Hematopoietic multipotent progenitor cell (in vitro differentiated cells): ENCODE data around the gene TMEM135. TPM values are rescaled to one million over a fixed set of nuclear protein-coding genes. Genes with fewer than 3 reads are reported as not detected.
"Not testable (repeated sequence)": the region's sequence is repeated elsewhere in the genome, so short reads cannot be mapped to it uniquely, and the experiment has no call there.

Experiments used
- DNase-seq, 3 donors: peaks; one replicate each; pipeline ENCODE4 v3.0.0-alpha.2; 2011 to 2015; ENCODE audit warnings: low read depth in 2 of 3, low spot score in 2 of 3
- total RNA-seq: library from RNA; depleted of rRNA; stranded (reverse); fragments of >200 nt; gene quantifications from one replicate; pipeline ENCODE4 v1.2.3, GENCODE V29; 2012

Gene TMEM135
- total RNA-seq, 1 donor = 8.3 TPM

DNA sequence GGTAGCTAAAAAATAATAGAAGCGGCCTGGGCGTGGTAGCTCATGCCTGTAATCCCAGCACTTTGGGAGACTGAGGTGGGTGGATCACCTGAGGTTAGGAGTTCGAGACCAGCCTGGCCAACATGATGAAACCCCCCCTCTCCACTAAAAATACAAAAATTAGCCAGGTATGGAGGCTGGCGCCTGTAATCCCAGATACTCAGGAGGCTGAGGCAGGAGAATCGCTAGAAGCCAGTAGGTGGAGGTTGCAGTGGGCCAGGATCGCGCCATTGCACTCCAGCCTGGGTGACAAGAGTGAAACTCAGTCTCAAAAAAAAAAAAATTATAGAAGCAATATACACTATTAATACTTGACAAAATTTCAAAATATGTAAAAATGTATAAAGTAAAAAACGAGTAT is 150.7 kb downstream of the TMEM135 start:
- not testable (repeated sequence) for DNase-seq

DNA sequence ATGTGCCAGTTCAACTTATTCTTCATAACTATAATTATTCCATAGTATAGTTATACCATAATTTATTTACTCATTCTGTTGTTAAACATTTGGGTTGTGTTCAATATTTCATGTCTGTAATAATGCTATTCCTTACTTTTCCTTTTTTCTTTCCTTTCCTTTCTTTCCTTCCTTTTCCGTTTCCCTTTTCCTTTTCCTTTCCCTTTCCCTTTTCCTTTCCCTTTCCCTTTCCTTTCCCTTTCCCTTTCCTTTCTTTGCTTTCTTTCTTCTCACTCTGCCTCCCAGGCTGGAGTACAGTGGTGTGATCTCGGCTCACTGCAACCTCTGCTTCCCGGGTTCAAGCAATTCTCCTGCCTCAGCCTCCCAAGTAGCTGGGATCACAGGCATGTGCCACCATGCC is 151.2 kb downstream of the TMEM135 start:
- not testable (repeated sequence) for DNase-seq

DNA sequence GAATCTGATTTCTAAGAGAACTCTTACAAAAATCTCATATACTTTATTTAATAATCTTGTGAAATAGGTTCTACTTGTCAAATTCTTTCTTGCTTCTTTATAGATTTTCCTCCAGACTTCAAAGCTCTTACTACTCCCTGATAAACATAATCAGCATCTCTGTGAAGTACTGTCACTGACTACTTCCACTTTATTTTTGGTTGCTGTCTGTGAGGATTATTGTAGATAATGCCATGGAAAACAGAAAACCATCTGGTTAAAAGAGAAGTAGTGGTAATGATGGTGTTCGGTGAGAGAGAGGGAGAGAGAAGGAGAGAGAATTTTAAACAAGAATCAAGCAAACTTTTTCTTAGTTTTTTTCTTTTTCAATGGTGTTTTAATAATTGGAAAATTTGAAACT is 152.3 kb downstream of the TMEM135 start:
- DNase-seq = no peak

DNA sequence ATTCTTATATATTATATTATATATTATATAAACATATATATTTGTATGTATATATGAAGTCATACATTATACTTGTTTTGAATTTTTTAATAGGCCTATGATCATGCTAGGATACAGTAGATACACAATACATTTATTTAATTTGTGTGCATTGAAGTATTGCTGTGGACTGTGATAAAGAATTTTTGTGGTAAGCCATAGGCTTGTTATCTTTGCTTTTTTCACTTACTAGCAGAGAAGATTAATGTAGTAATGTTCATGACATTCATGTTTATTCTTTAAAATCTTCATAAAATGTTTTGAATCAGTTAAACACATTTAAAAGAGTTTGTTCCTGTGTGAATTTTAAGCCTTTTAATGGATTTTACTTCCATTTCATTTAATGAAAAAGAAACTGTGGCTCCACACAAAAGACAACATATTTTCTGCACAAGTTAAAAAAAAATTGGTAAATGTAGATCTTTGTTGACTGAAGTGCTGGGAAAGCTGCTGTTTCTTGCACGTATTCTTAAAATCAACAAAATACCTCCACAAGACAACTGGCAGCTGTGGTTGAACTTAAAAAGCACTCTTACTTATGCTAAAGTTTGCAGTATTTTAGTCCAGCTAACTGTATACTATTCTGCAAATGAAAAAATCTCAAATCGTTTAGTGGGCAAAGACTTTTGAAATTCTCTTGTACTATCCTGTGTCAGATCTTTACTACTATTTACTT is 156.2 kb downstream of the TMEM135 start:
- DNase-seq = no peak

DNA sequence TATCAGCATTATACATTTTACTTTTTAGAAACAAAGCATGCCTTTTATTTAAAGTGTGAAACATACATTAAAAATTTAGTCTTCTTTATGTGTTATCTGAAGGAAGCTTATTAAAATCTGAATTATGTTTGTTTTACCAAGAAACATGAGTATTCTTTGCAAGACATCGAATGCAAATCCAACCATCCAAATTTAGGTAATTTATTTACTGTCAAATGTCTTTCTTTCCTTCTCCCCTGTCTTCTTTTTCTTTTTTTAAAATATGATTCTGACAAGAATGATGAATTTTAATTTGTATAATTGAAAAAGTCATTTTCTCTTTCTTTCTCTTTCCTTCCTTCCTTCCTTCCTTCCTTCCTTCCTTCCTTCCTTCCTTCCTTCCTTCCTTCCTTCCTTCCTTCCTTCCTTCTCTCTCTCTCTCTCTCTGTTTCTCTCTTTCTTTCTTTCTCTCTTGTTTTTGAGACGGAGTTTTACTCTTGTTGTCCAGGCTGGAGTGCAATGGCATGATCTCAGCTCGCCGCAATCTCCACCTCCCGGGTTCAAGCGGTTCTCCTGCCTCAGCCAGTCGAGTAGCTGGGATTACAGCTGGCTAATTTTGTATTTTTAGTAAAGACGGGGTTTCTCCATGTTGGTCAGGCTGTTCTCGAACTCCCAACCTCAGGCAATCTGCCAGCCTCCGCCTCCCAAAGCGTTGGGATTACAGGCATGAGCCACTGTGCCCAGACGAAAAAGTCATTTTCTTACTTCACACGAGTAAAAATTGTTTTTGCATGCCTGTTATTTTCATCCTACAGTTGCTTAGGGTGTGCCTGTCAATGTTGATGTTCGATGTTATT is 157.5 kb downstream of the TMEM135 start:
- DNase-seq = no peak

DNA sequence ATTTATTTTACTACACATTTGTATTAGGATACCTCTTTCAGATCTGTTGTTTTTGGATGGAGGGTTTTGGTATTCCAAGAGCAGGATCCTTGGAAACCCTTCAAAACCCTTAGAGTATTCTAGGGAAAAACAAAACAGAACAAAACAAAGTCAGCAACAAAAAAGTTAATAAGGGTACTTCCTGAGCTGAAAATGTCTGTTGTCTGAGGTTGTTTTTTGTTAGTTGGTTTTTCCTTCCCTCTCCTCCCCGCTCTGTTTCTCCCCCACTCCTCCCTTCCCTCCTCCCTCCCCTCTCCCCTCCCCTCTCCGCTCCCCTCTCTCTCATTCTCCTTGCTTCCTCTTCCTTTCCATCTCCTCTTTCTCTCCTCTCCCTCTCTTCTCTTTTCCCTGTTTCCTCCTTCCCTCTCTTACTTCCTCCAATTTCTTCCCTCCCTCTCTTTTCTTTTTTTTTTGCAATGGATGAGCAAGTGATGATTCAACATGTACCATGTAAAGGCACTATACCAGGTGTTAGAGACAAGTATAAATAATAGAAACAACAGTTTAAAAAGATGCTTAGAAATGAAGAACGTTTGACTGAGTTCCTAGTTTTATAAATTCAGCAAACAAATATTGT is 160.6 kb downstream of the TMEM135 start:
- DNase-seq = no peak

DNA sequence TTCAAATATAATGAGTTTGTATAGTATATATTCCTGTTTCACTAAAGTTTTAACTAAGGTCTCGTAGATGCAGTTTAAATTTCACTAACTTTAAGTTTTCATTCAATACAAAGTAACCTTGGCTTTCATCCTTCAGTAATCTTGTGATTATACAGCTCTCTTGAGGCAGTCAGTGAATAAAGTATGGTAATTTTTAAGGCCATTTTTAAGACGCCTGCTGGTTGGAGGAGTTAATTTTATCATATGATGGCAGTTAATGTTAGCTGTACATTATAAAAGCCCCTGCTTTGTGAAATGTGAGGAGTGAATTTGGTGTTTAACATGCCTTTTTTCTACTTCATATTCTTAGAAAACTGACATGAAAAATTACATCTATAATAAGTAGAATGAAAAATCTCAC is 163.6 kb downstream of the TMEM135 start:
- DNase-seq = no peak

DNA sequence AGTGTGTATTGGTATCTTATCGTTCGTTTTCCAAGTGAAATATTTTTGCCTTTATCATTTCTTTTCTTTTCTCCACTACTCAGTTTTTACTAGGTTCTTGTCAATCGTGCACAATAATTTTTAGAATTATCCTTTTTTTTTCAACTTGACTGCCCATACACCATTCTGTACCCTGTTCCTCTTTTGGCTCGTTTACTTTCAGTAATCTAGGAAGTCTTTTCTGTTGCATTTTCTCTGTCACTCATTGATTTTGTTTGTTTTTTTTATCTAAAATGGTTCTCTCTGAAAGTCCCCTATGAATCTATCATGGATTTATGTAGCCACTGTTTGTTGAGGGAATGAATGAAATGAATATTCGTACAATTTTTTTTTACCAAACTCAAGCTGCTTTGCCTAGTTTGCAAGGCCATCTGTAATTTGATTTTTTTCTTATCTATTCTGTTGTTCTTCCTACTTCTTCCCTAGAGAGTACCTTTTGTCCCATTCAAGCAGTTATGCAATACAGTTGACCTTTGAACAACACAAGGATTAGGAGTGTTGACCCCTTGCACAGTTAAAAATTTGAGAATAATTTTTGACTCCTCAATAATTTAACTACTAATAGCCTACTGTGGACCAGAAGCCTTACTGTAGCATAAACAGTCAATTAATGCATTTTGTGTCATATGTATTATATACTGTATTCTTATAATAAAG is 166.3 kb downstream of the TMEM135 start:
- no peak for DNase-seq

DNA sequence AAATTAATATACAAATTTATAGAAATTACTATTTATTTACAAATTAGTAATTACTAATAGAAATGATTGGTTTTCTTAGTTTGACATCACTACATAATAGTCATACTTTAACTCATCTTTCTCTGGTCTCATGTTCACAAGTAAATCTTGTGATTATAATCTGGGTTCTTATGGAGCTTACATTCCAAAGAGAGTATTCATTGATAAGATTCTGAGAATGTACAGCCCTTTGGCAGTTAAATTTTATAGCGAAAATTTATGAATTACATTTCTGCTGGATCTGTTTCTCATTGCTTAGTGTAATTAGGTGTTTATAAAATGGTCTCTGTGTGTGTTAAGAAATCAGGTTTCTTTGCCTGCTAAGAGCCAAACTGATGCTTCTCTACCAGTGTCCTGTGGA is 175.2 kb downstream of the TMEM135 start:
- DNase-seq = no peak

DNA sequence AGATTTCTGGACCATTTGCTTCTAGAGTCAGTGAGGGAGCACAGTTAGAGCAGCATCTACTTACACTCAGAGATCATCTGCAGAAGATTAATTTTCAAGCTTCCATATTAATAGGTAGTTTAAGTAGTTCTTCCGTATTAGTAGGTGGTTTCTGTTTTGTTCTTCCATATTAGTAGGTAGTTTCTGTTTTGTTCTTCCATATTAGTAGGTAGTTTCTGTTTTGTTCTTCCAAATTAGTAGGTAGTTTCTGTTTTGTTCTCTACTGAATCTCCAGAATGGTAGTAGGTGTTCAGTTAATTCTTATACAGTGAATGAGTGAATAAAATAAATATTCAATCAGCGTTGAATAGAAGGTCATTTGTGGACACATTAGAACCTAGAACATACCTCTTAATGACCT is 175.7 kb downstream of the TMEM135 start:
- no peak for DNase-seq

DNA sequence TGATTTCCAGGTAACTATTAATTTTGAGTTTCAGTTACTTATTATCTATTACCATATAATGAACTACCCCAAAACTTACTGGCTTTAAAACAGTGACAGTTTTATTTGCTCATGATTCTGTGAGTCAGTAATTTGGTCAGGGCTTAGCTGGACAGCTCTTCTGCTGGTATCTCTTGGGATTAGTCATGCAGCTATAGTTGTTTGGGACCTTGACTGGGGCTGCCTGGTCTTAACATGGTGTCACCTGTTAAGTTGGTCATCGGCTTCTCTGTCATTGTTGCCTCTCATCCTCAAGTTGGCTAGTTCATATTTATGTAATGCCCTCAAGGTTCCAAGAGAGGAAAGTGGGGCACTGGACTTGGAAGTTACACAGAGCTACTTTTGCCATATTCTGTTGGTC is 177.5 kb downstream of the TMEM135 start:
- no peak for DNase-seq

DNA sequence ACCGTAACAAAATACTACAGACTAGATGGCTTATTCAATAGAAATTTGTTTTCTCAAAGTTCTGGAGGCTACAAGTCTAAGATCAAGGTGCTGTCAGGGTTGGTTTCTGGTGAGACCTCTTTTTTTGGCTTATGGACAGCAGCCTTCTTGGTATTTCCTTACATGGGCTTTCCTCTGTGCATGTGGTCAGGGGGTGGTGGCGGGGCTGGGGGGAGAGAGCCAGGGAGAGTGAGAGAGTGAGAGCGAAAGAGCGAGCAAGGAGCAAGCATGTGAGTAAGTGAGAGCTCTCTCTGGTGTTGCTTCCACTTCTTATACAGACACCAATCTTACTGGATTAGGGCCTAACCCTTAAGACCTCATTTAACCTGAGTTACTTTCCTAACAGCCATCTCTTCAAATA is 181.5 kb downstream of the TMEM135 start:
- no peak for DNase-seq

DNA sequence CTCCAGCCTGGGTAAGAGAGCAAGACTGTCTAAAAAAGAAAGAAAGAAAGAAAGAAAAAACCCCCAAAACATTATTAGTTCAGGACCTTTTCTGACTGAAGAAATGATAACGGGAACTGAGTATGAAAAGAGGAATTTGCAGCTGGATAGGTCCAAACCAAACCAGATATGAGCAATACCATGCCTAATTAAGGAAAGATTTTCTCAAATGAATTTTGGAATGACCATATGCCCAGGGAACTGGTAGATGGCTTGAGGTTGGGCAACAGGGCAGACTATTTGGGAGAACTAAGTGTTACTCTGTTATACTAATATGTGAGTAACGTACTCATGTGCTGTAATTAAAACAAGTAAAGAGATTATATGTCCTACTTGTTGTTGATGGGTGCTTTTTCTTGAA is 186.1 kb downstream of the TMEM135 start:
- no peak for DNase-seq

DNA sequence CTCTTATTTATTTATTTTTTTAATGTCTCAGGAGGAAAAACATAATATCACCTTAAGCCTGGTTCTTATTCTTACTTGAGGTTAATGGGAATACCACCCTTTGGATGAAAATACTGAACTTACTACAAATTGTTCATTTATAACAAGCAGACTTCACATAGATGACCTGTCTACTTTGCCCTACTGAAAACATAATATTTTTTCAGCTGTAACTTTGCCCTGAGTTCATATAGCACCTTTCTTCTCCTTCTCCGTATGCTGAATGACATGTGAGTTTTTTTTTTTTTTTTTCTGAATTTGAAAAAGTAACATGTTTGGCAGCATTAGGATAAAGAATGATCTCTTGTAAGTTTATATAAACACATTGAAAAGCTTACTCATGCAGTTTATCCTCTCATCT is 186.8 kb downstream of the TMEM135 start:
- DNase-seq = no peak

DNA sequence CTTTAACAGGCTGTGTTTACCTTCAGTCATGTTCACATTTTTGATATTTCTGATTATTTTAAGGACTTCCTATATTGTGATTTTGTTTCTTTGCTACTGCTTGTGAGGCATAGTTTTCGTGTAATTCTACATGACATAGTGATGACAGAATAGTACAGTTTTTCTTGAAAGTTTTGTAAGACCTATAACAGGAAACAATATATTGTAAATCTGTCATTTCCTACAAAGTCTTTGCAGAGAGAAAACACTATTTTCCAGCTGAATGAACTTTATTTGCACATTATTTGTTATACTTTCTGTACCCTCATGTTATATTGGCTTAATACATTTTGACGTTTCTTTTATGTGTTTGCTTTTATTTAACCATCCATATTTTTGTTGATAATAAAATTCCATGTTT is 191.1 kb downstream of the TMEM135 start:
- no peak for DNase-seq

DNA sequence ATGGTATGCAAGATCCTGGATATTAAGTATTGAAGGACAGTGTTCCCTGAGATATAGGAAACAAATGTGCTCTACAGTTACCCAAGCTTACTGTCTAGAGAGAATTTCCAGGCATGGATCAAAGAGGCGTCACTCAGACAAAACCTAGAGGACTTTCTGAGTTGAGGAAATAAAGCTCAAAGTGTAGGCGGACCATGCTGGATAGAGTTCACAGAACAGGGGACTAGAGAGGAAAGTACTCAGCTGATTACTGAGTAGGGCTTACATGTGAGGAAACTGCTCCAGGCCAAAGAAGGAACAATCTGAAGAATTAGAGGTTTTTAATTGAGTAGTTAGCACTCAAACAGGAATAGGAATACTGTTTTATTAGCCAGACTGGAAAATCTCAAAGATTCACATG is 193.3 kb downstream of the TMEM135 start:
- DNase-seq = no peak

DNA sequence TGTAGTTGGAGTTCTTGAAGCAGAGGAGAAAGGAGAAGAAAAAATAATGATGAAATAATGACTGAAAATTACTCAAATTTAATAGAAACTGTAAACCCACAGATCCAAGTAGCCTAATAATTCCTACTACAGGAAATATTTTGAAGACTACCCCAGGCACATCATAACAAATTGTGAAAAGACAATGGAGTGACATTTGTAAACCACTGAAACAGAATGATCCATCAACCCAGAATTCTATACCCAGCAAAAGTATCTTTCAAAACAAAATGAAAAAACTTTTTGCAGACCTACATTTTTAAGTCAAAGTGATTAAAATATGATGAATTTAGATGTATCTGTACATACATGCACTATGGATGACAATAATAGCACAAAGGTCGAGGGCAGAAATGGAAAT is 194.6 kb downstream of the TMEM135 start:
- DNase-seq = no peak

DNA sequence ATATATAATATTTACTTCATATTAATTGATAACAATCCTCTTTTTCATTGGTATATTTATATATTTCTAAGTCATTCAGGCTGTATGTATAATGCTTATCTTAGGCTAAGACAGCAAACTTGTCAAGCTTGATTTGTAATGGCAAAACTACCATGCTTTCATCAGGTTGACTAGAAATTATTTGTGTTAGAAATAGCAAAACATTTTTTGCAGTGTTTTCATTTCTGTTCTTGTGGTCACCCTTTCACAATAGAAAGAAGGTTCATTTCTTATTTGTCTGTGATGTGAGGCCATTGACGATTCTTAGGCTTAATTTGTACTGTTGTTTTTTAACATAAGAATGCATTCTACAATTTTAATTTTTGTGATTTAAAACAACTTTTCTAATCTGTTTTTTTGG is 197.6 kb downstream of the TMEM135 start:
- DNase-seq = no peak

DNA sequence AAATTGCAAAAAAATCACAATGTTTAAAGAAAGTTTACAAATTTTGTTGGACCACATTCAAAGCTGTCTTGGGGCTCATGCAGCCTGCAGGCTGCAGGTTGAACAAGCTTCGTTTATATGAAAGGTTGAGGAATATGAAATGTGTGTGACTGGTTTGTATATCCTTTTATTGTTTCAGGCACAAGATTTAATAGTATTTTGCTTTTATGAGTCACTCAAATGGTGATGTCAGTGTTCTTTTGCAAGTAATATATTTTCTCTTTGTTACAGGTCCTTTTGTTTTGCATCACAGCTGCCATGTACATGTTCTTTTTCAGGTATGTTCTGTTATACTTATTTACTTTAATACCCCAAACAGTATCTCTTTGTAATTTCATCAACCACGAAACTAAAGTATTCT is 198.6 kb downstream of the TMEM135 start:
- DNase-seq = no peak

DNA sequence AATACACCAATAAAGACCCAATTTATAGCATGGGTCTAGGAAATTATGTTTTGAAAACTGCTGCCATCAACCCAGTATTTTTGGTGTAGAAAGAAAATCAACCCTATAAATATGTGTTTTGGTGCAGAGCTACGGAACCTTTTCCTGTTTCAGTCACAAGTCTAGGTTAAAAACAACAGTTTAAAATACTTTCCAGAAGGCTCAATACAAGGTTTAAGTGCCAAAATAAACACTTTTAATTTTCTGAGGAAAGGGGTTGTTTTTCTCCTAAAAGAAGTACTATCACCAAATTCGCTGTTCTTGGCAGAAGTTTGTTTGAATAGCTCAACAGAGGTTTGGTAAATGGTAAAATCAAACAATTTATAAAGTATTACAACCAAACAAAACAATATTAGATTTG is 201.3 kb downstream of the TMEM135 start:
- no peak for DNase-seq

DNA sequence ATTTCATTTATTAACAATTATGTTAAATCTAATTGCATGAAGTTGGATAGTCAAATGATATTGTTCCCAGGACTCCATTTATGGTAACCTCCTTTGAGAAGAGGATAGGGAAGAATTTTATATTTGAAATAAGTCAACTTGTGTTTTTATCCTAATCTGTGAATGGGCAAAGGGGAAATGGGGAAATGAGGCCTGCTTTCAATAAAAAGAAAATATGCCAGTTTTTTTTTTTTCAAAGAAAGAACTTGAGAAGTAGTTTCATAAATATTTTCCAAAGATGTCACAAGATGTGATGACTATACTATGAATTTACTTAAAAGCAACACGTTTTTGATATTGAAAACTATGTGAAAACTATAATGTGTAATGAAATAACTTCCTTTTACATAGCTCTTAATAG is 201.8 kb downstream of the TMEM135 start:
- no peak for DNase-seq
